Activated CD4-positive, alpha-beta T cell treated with anti-CD3 and anti-CD28 coated beads, Interleukin-2, amount 50 U/mL, for 24 hours (primary cell): Measurements from ENCODE around the gene RAB26.
"Not testable (repeated sequence)": the region's sequence is repeated elsewhere in the genome, so short reads cannot be mapped to it uniquely, and the experiment has no call there.

ENCODE experiments used
- DNase-seq, 2 donors: peaks; one replicate each; pipeline ENCODE4 v3.0.0-alpha.2; 2020; ENCODE audit warnings: low read depth in 1 of 2, low spot score in 1 of 2

The RAB26 gene

DNA sequence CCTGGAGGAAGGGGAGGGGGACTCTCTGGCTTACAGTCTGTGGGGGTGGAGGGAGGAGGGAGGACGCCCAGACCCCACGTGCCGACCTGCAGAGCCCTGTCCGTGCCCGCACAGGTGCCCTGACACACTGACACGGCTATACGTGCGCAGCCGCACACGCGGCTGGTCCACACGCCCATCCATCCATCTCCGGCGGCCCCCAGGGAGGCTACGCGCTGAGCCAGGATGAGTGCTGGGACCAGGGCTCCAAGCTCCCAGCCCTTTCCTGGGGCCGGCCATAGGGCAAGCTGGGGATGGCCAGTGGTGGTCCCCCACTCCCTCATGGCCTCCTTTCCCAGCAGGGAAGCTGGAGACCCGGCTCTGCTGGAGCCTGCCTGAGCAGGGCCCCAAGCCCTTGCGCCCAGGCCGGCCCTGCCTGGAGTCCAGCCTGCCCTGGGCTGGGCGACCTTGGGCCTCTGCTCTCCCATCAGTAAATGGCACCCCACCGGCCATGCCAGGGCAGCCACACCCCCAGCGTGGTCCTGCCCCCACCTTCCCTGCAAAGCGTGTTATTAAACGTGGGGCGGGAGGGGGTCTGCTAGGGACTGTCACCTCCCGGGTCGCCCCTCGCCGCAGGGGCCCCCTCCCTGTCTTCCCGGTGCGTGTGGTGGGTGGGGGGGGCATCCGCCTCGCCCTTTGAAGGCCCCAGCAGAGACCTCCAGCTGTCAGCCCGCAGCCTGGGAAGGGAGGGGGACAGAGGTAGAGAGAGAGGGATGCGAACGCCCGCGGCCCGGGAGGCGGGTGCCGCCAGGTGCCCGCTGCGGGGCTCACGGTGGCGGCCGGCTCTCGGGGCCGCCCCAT lies 47.1 kb downstream of the RAB26 start:
- no peak for DNase-seq

DNA sequence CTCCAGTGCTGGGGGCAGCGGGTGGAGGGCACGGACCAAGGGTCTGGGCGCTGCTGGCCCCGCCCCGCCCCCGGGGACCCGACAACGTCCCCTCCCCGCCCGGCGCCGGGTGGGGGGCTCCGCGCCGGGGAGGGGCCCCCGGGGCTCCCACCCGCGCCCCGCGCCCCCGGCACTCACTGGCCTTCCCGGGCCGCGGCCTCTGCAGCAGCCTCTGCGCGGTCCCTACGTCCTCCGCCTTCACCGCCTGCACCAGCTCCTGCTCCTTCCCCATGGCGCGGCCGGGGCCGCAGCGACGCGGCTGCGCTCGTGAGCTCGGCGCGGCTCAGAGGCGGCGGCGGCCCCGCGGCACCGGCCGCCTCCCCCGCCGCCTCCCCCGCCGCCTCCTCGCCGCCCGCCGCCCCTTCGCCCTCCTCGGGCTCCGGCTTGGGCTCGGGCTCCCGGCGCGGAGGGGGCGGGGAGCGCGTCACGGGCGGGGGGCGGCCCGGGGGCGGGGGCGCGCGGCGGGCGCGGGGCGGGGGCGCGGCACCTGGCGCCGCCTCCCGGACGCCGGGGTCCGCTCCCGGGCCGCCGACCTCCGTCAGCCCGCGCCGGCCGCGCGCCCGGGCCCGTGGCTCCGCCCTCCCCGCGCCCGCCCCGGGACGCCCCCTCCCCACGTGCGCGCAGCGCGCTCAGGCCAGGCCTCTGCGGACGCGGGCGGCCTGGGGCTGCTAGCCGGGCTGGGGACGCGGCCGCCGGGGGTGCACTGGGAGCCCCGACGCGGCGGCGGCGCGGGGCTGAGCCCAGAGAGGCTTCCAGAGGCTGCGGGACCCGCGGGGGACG lies 47.9 kb downstream of the RAB26 start, which contains the start of gene CASKIN1:
Gene CASKIN1 (minus strand): TSS at position 444 of the 819 bp plus-strand sequence. CDS start 173 bp downstream, at position 271.
- DNase-seq = no peak

DNA sequence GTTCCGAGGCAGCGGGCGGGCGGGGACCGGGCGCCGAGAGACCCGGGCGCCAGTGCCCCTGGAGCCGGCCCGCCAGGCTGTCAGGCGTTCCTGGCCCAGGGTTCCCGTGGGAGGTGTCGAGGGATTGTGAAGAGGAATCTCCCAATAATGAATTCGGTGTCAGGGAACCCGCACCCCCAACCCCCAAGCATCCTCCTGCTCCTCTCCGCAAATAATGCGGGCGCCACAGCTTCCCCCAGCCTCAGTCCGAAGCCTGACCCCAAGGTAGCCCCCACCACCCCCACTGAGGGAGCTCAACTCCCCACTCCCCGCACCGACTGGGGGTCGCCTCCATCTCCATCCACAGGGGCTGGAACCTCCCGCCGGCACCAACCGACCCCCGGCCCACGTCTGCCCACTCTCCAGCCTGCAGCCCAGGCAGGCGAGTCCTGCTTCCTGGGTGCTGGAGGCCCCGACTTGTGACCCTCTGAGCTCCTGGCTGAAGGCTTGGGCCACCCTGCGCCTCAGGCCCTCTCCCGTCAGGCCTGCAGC lies 48.6 kb downstream of the RAB26 start:
- DNase-seq = no peak

DNA sequence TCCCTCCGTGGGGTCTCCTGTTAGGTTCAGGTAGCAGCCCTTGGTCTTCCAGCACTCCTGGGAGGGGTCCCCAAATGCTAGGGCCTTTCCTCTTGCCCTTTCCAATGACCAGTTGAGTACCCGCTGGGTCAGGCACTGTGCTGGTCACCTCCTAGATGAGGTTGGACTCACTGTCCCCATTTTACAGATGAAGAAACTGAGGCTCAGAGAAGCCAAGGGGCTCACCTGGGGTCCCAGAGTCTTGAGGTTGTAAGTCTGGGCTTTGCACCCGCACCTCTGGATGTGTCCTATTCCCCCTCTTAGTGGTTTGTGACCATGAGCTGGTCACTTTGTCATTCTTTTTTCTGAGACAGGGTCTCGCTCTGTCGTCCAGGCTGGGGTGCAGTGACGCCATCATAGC lies 49.3 kb downstream of the RAB26 start:
- no peak for DNase-seq

DNA sequence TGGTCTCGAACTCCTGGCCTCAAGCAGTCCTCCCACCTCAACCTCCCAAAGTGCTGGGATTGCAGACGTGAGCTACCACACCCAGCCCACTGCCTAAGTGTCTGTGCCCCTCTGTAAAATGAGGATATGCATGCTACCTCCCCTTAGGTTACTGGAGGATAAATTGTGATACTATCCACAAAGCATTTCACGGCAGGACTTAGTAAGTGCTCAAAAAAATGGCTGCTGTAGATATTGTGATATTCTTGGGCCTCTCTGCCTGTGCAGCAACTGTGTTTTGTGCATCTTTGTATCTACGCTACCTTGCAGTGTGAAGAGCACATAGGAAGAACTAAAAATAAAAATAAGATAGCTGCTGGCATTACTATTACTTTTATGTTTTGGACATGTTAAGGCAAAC lies 49.9 kb downstream of the RAB26 start:
- DNase-seq = no peak

DNA sequence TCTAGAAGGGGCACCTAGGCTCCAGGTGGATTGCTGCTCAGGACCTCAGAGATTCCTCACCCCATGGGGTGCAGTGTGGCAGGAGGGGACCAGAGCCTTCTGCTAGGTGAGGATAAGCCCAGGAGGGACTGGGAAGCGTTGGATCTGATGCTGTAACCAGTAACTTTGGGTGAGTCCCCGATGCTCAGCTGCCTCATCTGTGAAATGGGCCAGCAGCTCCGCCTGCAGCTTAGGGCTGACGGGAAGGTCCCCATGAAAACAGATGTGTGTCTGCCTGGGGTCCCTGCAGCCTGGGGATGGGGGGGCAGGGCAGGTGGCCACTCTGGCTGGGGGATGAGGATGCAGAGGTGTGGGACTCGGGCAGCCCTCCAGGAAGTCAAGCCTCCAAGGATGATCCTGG lies 50.7 kb downstream of the RAB26 start:
- DNase-seq = no peak

DNA sequence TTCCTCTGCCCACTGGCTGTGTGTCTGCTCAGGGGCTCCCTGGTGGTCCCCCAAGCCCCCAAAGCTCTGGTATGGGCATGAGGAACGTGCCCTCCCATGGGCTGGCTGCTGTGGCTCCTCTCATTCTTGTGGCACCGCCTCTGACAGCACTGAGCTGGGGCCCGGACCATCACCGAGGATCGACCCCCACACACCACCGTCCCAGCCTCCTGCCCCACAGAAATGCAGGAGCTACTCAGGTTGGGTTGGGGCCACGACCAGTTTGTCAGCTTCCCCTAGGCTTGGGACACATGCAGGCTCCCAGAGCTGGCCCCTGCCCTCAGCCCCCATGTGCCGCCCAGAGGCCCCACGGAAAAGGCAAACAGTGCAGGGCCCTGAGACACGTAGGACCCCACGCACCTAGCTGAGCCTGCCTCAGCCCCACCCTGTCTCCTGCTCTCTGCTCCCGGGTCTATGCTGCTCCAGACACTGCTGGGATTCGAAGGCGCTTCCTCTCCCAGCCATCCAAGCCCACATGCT lies 51.3 kb downstream of the RAB26 start:
- DNase-seq = no peak

DNA sequence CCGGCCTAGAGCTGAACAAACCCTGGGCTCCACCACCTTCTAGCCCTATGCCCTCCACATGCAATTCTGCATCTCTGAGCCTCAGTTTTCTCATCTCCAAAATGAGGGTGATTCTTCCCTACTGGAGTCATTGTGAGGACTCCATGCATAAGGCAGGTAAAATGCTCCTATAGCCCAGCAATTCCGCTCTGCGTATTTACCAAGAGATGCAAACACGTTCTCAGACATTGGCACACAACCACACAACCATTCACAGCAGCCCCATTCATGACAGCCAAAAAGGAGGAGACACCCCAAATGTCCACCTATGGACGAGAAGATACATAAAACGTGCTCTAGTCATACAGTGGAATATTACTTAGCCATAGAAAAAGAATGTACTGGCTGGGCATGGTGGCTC lies 51.9 kb downstream of the RAB26 start:
- no peak for DNase-seq

DNA sequence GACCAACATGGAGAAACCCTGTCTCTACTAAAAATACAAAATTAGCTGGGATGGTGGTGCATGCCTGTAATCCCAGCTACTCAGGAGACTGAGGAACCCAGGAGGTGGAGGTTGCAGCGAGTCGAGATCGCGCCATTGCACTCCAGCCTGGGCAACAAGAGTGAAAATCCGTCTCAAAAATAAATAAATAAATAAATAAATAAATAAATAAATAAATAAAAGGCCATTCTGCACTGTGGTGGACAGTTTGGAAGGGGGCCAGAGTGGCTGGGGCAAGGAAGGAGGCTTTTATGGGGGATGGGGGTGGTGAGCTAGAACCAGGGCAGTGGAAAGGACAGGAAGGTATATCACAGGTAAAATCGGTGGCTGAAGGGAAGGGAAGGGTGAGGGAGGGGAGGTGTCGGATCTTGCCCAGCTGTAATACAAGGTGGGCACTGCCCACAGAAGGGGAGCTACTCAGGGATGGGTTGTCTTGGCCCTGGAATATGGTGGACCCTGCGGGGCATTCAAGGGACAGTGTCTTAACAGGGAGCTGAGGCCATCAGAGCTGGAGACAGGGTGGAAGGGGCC lies 54.8 kb downstream of the RAB26 start:
- DNase-seq = not testable (repeated sequence)
